Left forelimb (tissue), 1 donor: ENCODE measurements around the gene SCAF1.

ENCODE experiments used
- DNase-seq: peaks from one replicate; pipeline ENCODE4 v3.0.0-alpha.2; 2018; ENCODE audit warnings: low spot score

Gene SCAF1

DNA sequence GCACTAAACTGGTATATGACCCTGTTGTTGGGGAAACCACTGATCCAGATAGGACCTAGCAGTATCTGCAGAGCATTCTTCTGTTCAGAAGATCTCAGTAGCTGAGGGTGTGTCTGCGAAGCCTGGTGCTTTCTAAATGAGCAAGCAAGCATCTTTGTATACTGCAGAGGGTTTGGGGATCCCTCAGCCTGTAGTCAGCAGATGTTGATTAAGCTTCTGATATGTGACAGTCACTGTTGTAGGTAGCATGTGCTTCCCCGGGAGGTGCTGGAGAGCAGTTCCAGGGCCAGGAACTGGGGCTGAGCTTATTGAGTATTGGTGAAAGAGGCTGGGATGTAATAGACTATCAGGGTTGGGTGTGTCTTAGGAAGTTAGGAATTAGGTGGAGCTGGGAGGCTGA lies 1.5 kb downstream of the SCAF1 start:
- no peak for DNase-seq

DNA sequence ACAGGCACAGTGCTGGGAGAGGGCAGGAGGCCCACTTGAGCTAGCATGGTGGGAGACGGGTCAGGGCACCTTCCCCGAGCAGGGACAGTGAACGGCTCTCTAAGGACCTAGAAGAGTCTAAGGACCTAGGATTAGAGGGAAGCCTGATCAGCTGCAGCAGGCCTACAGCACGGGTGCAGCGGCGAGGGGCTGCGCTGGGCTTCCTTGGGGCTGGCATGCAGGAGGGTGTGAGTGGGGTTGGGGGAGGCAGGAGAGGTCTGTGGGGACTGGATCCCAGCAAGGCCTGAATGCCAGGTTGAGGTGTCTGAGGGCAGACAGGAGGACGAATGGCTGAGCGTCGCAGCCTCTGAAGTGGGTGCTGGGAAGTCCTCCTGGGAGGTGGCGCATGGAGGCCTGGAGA lies 3.6 kb downstream of the SCAF1 start:
- no peak for DNase-seq

DNA sequence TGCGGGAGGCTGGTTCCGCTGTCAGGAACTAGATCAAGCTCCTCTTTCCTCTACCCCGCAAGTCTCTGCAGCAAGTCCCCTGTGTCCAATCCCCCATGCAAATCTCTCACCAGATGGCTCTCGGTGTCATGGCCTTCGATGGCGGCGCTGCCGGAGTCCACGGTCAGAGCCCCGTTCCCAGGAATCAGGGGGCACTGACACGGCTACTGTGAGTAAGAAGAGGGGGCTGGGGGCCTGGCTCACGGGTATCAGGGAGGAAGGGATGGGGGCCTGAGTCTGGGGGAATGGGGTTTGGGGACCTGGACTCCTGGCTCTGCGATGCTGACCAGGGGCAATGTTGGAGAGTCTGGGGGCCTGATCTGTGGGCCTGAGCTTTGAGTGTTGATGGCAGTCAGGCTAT lies 4.0 kb downstream of the SCAF1 start:
- no peak for DNase-seq

DNA sequence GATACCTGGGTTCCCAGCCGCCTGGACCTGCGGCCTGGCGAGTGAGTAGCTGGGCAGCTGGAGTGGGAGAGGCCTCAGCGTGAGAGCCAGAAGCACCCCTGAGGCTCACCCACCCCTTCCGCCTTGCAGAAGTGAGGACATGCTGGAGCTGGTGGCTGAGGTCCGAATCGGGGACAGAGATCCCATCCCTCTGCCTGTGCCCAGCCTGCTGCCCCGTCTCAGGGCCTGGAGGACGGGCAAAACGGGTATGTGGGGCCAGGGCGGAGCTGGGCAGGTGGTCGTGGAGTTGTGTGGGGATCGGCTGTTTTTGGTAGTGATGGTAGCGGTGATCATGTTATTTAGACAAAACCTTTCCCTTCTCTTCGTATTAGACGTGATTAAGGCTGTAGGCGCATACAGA lies 4.6 kb downstream of the SCAF1 start:
- DNase-seq = no peak

DNA sequence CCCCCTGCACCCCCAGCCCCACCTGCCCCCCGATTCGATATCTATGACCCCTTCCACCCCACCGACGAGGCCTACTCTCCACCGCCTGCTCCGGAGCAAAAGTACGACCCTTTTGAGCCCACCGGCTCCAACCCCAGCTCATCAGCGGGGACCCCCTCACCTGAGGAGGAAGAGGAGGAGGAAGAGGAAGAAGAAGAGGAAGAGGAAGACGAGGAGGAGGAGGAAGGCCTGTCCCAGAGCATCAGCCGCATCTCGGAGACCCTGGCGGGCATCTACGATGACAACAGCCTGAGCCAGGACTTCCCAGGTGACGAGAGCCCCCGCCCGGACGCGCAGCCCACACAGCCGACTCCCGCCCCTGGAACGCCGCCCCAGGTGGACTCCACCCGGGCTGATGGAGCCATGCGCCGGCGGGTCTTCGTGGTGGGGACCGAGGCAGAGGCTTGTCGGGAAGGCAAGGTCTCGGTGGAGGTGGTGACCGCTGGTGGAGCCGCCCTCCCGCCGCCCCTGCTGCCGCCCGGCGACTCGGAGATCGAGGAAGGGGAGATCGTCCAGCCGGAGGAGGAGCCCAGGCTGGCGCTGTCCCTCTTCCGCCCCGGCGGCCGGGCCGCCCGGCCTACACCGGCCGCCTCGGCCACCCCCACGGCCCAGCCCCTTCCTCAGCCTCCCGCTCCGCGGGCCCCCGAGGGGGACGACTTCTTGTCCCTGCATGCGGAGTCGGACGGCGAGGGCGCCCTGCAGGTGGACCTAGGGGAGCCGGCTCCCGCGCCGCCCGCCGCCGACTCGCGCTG lies 9.2 kb downstream of the SCAF1 start:
- no peak for DNase-seq

DNA sequence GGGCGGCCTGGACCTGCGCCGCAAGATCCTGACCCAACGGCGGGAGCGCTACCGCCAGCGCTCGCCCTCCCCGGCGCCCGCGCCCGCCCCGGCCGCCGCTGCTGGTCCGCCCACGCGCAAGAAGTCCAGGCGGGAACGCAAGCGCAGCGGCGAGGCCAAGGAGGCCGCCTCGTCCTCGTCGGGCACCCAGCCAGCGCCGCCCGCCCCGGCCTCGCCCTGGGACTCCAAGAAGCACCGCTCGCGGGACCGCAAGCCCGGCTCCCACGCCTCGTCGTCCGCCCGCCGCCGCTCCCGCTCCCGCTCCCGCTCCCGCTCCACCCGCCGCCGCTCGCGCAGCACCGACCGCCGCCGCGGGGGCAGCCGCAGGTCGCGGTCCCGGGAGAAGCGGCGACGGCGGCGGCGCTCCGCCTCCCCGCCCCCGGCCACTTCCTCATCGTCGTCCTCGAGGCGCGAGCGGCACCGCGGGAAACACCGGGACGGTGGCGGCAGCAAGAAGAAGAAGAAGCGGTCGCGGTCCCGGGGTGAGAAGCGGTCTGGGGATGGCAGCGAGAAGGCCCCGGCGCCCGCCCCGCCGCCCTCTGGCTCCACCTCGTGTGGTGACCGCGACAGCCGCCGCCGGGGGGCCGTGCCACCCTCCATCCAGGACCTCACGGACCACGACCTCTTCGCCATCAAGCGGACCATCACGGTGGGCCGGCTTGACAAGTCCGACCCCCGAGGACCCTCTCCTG lies 10.0 kb downstream of the SCAF1 start:
- DNase-seq = no peak

DNA sequence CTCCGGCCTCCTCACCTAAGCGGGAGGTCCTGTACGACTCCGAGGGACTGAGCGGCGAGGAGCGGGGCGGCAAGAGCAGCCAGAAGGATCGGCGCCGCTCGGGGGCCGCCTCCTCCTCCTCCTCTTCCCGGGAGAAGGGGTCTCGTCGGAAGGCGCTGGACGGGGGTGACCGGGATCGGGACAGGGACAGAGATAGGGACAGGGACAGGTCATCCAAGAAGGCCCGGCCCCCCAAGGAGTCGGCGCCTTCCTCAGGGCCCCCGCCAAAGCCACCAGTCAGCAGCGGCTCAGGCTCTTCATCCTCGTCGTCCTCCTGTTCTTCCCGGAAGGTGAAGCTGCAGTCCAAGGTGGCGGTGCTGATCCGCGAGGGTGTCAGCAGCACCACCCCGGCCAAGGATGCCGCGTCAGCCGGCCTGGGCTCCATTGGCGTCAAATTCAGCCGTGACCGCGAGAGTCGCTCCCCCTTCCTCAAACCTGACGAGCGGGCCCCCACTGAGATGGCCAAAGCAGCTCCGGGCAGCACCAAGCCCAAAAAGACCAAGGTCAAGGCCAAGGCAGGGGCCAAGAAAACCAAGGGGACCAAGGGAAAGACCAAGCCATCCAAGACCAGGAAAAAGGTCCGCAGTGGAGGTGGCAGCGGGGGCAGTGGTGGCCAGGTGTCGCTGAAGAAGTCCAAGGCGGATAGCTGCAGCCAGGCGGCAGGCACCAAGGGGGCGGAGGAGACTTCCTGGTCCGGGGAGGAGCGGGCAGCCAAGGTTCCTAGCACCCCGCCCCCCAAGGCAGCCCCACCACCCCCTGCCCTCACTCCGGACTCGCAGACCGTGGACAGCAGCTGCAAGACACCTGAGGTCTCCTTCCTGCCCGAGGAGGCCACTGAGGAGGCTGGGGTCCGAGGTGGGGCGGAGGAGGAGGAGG lies 10.8 kb downstream of the SCAF1 start:
- no peak for DNase-seq

DNA sequence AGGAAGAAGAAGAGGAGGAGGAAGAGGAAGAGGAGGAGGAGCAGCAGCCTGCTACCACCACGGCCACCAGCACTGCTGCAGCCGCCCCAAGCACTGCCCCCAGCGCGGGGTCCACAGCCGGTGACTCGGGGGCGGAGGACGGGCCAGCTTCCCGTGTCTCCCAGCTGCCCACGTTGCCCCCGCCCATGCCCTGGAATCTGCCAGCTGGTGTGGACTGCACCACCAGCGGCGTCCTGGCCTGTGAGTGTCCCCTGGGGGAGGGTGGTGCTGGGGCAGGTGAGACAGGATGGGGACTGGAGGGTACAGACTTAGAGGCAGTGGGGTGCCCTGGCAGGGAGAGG lies 11.4 kb downstream of the SCAF1 start:
- DNase-seq = no peak

DNA sequence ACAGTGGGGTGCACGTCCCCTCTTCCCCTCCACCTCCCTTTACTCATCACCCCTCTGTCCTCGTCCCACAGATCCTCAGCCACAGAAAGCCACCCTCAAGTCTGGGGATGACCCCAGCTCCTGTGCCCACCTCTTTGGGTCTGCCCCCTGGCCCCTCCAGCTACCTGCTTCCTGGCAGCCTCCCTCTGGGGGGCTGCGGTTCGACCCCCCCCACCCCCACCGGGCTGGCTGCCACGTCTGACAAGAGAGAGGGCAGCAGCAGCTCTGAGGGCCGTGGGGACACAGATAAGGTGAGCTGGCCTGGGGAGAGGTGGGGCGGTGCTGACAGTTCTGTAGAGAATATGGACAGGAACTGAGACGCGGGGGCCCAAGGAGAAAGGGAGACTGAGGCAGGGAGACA lies 12.6 kb downstream of the SCAF1 start:
- no peak for DNase-seq

DNA sequence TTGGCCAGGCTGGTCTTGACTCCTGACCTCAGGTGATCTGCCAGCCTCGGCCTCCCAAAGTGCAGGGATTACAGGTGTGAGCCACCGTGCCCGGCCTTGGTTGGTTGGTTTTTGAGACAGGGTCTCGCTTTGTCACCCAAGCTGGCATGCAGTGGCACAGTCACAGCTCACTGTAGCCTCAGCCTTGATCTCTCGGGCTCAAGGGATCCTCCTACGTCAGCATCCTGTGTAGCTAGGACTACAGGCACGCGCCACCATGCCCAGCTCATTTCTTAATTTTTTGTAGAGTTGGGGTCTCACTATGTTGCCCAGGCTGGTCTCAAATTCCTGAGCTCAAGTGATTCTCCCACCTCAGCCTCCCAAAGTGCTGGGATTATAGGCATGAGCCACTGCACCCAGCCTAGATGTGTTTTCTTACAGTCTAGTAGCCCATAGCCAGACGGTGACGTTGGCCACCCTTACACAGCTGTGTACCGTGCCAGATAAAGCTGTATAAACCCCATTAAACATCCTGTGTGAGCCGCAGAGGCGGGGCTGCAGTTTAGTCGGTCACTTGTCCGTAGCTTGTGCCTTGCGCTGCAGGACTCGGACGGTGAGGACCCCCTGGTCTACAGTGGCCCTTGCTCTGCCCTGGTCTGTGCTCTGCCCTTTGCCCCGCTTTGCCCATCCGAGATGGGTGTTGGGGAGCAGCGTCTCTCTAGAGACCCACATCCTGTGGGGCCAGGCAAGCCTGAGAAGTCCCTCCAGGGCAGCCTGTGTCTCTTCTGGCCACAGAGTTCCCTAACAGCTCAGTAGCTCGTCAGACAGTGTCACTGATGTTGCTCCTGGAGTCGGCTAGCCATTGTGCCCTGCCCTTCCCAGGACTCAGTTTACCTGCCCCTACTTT lies 13.8 kb downstream of the SCAF1 start:
- no peak for DNase-seq

DNA sequence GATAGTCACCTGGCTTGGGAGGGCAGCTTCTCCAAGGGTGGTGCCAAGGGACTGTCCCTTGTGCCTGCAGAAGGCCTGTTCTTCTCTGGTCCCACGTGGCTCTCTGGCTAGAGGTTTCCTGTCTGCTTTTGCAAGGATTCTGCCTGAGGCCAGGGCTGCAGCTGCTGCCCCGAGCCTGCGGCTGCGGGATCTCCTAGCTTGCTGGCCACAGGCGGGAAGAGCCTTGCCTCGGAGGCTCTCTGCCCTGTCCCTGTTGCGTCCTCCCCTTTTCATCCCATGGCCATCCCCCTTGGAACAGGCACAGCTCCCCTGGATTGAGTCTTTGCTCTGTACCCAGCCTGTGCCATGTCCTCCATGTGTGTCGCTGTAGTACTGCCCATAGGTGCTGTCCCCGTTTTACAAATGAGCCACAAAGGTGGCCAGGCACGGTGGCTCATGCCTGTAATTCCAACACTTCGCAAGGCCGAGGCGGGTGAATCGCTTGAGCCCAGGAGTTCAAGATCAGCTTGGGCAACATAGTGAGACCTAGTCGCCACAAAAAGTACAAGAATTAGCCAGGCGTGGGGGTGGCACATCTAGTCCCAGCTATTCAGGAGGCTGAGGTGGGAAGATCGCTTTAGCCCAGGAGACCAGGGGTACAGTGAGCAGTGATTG lies 14.6 kb downstream of the SCAF1 start:
- DNase-seq = no peak

DNA sequence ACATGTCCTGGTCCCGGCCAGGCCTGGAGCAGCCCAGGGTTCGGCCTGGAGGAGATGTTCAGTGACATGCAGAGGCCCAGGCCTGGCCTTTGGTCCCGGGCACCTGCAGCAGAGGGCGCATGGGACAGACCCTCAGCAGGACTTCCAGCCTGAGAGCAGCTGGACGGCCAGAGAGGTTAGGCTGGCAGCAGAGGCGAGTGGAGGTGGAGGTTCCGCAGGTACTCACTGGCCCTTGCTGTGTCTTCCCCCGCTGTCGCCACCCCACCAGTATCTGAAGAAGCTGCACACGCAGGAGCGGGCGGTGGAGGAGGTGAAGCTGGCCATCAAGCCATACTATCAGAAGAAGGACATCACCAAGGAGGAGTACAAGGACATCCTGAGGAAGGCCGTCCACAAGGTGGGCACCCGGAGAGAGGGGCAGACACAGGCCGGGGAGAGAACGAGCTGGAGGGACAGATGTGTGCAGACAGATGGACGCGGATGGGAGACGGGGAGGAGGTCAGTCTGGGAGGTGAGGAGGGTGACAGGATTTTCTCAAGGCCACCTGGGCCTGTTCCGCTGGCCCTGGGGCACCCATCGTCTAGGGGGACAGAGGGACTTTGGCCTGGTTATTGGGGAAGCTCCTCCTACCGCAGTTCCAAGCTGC lies 15.6 kb downstream of the SCAF1 start:
- DNase-seq = no peak

DNA sequence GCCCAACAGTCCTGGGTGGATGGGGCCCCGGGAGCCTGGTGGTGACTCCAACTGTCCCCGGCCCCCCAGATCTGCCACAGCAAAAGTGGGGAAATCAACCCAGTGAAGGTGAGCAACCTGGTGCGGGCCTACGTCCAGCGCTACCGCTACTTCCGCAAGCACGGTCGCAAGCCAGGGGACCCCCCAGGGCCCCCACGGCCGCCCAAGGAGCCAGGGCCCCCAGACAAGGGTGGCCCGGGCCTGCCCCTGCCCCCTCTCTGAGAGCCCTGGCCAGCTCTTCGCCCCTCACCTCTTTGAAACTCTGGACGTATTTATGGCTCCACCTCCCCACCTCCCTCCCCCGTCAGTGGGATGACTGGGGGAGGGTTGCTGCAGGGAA lies 16.1 kb downstream of the SCAF1 start:
- no peak for DNase-seq

DNA sequence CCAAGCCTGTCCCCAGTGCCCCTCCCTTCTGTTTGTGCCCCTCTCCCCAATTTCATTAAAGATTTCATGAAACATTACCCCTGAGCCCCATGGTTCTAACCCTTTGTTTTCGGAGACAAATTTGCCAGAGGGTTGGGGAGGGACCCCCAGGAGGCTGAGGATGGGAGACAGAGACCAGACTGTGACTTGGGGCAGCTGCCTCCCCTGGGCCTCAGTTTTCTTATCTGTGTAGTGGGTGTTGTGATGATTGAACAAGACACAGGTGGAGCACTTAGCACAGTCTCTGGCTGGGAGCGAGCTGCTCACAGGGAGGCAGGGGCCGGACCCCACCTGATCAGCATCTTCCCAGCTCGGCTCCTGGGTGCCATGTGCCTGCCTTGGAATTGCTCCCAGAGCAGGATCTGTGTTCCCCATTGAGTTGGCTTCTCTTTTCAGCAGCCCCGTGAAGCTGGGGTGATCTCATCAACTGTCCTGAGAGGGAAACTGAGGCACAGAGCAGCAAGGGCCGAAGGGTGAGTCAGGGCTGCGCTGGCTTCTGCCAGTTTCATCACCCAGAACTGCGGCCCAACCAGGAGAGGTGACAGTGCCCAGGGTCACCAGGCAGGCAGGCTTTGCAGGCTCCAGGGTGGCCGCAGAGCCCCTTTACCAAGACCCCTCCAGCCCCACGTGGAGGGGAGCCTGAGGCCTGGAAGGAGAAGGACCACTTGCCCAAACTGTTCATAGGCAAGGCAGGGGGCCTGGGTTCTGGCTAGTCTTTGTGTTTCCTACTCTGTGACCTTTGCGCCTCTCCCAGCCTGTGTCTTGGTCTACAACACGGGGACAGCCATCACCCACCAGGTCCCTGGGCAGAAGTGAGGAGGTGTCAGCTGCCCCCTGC lies 16.8 kb downstream of the SCAF1 start:
- DNase-seq = no peak

DNA sequence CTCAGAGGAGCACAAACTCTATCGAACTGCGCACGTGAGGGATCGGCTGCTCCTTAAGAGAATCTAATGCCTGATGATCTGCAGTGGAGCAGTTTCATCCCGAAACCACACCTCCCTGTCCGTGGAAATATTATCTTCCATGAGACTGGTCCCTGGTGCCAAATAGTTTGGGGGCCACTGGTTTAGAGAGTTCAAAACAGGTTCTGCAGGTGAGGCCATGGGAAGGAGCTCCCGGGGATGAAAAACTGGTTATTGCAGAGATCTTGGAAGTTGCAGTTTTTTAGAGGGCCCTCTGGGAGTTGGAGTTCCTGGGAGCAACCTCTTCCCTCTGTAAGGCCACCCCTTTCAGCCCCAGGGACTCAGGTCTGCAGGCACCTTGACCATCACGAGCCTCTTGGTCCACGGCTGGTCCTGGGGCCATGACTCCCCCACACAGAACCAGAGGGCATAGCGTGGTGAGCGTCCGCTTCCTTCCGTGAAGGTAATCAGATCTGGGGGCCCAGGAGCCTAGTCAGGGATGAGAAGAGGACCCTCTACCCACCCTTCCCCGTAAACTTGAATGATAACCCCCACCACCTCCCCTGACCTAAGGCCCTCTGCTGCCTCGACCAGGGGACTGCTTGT lies 18.4 kb downstream of the SCAF1 start:
- no peak for DNase-seq

DNA sequence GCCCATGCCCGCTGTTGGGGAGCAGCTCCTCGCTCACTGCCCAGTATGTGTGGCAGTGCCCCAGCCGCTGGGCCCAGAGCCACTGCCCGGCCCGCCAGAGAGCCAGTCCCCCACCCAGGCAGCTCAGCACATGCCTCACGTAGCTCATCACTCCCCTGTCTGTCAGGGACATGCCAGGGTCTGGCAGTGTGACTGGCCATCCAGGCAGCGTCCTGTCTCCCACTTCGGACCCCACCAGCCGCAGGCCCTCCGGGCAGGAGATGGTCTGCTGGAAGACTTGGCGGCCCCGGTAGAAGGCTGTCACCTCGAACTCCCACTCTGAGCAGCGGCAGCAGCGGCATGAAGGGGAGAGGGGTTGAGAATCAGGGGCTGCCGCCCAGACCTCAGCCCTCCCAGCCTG lies 20.0 kb downstream of the SCAF1 start:
- no peak for DNase-seq

DNA sequence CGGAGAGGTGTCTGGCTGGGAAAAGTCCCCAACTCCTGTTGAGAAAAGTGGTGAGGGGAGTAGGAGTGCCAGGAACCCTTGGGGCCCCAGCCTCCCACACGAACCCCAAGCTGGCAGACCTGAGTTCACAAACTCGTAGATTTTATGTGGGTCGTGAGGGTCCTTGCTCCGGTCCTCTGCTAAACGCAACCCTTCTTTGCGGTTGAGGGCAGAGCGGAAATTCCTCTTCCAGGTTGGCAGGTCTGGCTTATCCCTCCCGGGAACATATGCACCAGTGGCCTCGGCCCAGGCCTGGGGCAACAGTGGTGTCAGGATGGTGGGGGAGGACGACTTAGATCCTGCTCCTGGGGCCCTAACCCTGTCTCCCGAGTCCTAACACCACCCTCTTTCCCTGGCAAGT lies 21.2 kb downstream of the SCAF1 start:
- DNase-seq = no peak

DNA sequence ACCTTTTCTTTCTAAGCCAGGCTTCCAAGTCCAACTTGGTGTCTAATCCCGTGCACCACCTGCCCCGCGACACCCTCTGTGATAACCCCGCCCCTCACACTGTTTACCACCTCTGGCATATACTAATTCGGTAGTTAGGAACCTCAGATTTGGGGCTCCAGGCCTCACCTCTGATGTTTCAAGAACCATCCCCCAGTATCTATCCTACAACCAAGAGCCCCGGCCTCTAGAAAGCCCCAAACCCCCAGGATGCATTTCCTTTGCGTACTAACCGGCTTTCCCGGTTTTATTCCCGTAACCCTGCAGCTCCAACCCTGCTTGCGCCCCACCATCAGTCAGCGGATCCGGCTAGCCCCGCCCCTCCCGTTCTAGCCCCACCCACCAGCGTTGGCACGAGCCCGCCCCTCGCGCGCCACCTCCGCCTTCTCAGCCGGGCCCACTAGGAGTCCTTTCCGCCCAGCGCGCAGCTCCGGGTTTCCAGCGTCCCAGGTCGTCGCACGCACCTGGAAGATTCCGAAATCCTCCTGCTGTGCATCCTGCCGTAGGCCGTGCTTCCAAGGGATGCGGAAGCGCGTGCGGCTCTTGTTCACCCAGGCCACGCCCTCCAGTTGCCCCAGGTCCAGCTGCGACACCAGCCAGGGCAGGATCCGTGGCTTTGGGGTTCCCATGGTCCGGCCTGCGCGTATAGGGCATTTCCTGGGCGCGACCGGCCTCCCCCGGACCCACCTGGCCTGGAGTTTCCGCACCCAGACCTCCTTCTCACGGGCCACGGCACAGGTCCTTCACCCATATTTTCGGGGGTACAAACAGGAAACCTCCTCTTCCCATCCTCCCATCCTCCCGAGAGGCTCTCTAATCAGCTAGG lies 22.4 kb downstream of the SCAF1 start:
- peak; percentile 87 for DNase-seq

DNA sequence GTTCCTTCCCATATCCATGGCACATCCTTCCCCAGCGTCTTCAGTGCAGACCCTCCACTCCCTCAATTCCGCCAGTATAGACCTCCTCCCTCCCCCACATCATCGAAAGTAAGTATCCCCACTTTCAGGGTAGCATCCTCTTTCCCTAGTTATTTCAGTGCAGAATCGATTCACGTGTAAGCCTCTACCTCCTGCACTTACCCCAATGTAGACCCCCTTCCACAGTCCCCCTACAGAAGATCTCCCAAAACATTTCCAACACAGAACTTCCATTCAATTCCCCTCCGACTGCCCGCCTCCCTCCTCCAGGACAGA lies 23.0 kb downstream of the SCAF1 start:
- DNase-seq = no peak
